Stimulated activated CD8-positive, alpha-beta memory T cell treated with anti-CD3 and anti-CD28 coated beads, Interleukin-7, amount 100 ng/mL, for 24 hours (primary cell): Measurements from ENCODE around the gene MATN3.
"Not testable (repeated sequence)": the region's sequence is repeated elsewhere in the genome, so short reads cannot be mapped to it uniquely, and the experiment has no call there.

ENCODE experiments used
- DNase-seq: peaks from one replicate; pipeline ENCODE4 v3.0.0-alpha.2; 2020; ENCODE audit warnings: low read depth

MATN3 gene, protein sequence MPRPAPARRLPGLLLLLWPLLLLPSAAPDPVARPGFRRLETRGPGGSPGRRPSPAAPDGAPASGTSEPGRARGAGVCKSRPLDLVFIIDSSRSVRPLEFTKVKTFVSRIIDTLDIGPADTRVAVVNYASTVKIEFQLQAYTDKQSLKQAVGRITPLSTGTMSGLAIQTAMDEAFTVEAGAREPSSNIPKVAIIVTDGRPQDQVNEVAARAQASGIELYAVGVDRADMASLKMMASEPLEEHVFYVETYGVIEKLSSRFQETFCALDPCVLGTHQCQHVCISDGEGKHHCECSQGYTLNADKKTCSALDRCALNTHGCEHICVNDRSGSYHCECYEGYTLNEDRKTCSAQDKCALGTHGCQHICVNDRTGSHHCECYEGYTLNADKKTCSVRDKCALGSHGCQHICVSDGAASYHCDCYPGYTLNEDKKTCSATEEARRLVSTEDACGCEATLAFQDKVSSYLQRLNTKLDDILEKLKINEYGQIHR

DNA sequence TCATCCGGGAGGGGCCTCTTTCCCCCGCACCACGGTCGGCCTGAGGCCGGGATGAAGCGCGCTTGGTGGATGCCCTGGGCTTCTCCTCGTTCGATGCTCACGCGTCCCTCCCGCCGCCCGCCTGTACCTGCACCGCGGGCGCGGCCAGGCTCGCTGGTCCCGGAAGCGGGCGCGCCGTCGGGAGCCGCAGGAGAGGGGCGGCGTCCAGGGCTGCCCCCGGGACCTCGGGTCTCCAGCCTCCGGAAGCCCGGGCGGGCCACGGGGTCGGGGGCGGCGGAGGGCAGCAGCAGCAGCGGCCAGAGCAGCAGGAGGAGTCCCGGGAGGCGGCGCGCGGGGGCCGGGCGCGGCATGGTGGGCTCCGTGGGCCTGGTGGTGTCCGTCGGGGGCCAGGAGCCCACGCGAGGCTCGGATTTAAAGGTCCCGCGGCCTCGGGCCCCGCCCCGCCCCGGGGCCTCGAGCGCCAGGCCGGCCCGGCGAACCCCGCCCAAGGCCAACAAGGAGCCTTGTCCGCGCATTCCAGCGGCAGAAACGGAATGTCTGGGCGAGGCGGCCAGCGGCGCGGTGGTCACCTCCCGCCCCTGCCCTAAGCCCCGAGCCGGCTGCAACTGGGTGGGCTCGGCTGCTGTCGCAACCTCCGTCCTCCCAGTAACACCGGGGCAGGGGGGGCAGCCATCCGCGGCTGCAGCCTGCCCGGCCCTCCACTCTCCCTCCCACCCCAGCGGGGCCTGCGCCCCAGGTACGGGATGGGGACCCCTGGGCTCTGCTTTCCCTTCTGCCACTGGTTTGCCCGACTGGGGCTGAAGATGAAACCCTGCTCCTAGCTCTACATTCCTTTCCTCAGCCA is at the start of gene MATN3:
MATN3 (minus strand) TSS at position 387 of the 844 bp plus-strand sequence; CDS start at position 350, 37 bp downstream.
- DNase-seq, result no peak

DNA sequence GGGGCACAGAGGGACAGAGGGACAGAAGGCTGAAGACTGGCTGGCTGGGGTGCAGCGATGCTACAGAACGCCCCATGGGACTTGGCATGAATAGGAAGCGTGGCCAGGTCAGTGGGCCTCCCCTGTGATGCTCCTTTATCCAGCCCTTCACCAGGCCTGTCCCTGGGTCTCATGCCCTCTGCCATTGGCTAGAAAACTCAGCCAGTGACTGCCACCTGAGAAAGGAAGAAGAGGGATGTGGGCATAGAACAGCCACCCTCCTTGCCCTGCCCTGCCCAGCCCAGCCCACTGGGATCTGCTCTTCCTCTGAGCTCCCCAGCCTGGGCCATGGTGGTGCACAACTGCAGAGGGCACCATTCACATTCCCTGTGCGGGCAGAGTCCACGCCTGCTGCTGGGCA is 49.5 kb upstream of the MATN3 start:
- no peak for DNase-seq

- no peak for DNase-seq
These were observed 49.0 kb upstream of the MATN3 start for GRCh38 chr2:20061476-20061875.

GRCh38 chr2:20060106-20060505 is 47.6 kb upstream of the MATN3 start:
- DNase-seq, result no peak

GRCh38 chr2:20057268-20057667 is 44.8 kb upstream of the MATN3 start:
- no peak for DNase-seq

DNA sequence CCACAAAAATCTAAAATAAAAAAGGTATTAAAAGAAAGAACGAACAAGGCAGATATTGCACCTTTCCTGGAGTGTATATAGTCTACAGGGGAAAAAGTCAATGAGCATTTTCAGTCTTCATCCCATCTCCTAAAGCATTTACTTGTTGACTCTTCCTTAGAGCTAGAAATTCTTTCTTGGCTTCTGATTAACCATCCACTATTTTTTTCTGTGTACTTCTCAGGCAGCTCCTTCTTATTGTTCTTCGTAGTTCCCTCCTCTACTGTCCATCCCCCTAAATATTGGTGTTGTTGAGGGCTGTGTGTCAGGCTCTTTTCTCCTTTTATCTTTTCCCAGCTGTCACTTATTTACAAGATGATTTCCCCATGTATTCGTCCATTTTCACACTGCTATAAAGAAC is 42.5 kb upstream of the MATN3 start:
- no peak for DNase-seq

DNA sequence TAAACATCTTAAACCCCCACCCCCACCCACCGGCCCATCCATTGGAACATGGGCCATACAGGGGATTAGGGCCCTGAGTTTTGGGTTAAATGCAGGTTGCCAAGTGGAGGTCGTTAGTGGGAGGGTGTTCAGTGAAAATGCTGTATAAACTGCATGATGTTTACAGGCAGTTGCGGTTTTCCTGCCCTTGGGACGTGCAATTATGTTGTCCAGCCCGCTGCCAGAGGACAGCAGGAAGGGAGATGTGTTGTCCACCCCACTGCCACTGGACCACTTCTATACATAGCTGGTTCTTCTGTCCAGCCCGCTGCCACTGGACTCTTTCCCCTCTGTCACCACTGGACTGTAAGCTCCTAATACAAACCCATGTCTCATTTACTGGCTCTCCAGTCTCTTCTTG is 41.7 kb upstream of the MATN3 start:
- no peak for DNase-seq

GRCh38 chr2:20052861-20053281 is 40.4 kb upstream of the MATN3 start:
- no peak for DNase-seq

DNA sequence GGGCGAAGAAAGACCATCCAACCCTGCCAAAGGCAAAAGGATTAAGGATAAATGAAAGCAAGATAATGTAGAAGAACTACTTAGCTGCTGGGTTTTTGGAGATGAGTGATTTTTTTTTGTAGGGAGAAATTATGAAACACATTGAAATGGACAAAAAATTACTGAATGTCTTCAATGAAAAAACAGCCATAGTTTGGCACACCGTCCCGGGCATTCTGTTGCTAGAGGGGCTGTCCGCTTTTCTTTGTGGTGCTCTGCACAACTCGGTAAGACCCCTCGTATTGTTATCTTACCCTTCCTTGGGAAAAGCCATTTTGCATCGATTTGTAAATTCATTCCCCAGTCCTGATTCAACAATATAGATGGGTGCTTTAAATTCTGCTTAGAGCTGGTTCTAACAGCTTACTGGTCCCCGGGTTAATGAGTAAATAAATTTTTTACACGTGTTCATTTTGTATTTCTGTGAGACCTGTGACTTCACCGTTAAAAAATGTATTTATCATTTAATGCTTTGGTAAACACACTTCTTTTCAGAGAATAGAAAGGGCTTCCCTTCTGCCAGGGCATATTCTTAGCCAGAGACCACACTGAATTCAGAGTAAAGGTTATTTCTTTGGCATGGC is 39.9 kb upstream of the MATN3 start:
- DNase-seq, result no peak

GRCh38 chr2:20051532-20052228 is 39.2 kb upstream of the MATN3 start, which contains the start of gene LAPTM4A:
Gene LAPTM4A, minus strand, starts transcription at chr2:20051628. Its CDS starts 108 bp downstream, at chr2:20051520.
- DNase-seq, result peak; percentile 90

GRCh38 chr2:20050646-20051531 is 38.4 kb upstream of the MATN3 start:
- no peak for DNase-seq

- DNase-seq, result no peak
These were observed 37.7 kb upstream of the MATN3 start for GRCh38 chr2:20050104-20050645.

DNA sequence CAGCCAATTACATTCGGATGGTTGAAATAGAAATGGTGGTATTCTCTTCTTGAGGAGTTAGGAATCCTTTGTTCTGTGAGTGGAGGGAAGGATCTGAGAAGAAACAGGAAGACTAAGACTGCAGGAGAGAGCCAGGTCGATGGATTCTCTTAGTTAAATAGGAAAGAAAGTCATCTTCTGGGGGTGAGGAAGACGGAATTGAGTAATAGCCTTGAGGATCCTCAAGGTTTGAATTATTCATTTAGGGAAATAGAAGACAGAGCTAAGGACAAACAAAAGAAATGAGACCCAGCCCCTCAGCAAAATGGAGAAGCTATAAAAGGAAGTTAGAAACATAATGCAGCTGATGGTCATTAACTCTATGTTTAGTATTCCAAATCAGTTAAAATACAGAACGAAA is 37.2 kb upstream of the MATN3 start:
- no peak for DNase-seq

- no peak for DNase-seq
These were observed 36.3 kb upstream of the MATN3 start for GRCh38 chr2:20048488-20049448.

- not testable (repeated sequence) for DNase-seq
These were observed 33.3 kb upstream of the MATN3 start for GRCh38 chr2:20045712-20046292.

GRCh38 chr2:20044778-20045177 is 32.3 kb upstream of the MATN3 start:
- DNase-seq, result no peak

DNA sequence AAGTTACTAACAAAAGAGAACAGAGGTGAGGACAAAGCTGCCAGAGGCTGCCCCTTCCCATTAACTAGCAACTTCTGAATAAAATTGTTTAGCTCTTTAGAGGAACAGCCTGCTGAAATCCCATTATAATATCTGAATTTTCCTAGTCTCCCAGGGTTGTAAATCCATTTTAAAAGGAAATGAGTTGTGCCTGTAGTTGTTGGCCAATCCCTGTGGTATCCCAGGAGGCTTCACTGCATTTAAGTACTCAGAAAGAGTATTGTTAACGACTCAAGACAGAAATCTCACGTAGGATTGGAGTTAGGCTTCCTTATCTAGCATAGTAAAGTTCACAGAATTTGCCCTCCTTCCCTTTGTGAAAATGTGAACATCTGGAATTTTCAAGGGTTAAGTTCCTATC is 30.1 kb upstream of the MATN3 start:
- DNase-seq, result no peak

- DNase-seq, result no peak
These were observed 28.2 kb upstream of the MATN3 start for GRCh38 chr2:20040489-20041172.
